ENCODE results near the gene DOK3. TPM values are rescaled to one million over a fixed set of nuclear protein-coding genes. Genes with fewer than 3 reads are reported as not detected.

The DOK3 gene
- polyA plus RNA-seq, 3 donors from 2014 or later: 0.48 to 1.3 TPM; not detected in 1

GRCh38 chr5:177462021-177462670 lies 47.5 kb downstream of the DOK3 start:
- Mint-ChIP-seq H3K4me3 (no peak overlapping the region), H3K27me3 (ENCODE audit: low read depth in 3 of 3) (peaks cover 0 to 2% (median 0%) of the 10 kb centered on the region in 3 donors), H3K27ac (no peak overlapping the region)

DNA sequence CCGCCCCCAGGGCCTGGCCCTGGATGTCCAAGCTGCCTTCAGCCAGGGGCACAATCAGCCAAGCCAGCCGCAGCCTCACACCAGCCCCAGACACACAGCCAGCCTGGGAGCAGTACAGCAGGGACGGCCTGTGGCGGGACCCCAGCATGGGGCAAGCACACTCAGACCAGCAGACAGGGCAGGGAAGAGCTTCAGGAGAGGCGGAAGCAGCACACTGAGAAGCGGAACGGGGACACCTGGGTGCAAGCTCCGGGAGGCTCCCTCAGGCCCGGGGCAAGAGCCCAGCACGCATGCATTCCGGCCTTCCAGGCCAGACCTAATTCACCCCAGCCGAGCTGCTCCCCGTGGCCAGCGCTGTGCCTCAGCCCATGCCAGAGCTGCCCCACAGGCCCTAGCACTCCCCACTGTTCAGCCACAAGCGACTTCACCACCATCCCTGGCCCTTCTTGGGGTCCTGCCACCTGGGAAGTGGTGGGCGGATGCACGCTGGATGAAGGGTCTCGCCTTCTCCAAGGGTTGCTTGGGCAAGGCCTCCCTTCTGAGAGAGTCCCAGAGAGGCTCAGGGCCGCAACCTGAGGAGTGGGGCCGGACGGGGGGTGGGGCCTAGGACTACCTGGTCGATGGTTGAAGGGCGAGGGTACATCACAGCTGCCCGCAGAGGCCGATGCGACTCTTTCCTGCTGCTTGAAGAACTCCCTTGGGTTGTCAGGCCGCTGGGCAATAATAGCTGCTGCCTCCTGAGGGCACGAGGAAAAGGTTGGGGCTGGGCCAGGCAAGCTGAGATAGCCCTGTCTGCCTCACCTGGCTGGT lies 49.6 kb downstream of the DOK3 start:
- Mint-ChIP-seq H3K27ac (peak overlapping the region in 2 of 6 donors; percentile 26 to 58), H3K36me3 (no peaks in the 10 kb centered on the region), H3K27me3 (ENCODE audit: low read depth in 3 of 3) (peaks cover 0 to 4% (median under 1%) of the 10 kb centered on the region in 3 donors), H3K4me3 (no peak overlapping the region), H3K9me3 (no peaks in the 10 kb centered on the region), H3K4me1 (peaks cover 7 to 9% of the 10 kb centered on the region in 2 donors)
- no peak for DNase-seq

More at GRCh38 chr5:177462021-177462670, 47.5 kb downstream of the DOK3 start:
- Mint-ChIP-seq H3K36me3 (no peaks in the 10 kb centered on the region), H3K4me1 (peaks cover 0 to 3% of the 10 kb centered on the region in 2 donors), H3K9me3 (no peaks in the 10 kb centered on the region)
- no peak for DNase-seq

DNA sequence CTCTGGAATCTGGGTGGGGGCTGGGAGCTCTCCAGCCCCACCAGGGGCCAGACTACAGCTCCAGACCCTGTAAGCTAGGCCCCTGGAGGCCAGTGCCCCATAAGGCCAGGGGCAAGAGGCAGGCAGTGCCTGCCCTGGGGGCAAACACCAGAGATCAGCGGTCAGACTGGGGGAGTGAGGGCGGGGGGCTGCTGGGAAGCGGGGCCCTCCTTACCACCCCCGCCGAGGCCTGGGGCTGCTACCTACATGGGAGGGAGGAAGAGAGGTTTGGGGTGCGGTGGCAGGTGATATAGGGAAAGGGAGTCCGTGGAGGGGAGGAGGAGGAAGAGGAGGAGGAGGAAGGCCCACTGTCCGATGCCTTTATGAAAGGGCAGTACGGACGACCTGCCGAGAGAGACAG lies 50.3 kb downstream of the DOK3 start:
- no peak overlapping the region for H3K27ac Mint-ChIP-seq
- no peaks in the 10 kb centered on the region for H3K36me3 Mint-ChIP-seq
- peaks cover 7 to 9% of the 10 kb centered on the region in 2 donors for H3K4me1 Mint-ChIP-seq
- no peaks in the 10 kb centered on the region for H3K9me3 Mint-ChIP-seq
- no peak for DNase-seq
- peaks cover 0 to 8% (median 2%) of the 10 kb centered on the region in 3 donors for H3K27me3 Mint-ChIP-seq (ENCODE audit: low read depth in 3 of 3)
- no peak overlapping the region for H3K4me3 Mint-ChIP-seq

- peaks cover under 1 to 12% (median 6%) of the 10 kb centered on the region in 3 donors for H3K27me3 Mint-ChIP-seq (ENCODE audit: low read depth in 3 of 3)
- H3K27ac Mint-ChIP-seq: no peak overlapping the region
- H3K4me1 Mint-ChIP-seq: peaks cover 8 to 11% of the 10 kb centered on the region in 2 donors
- no peaks in the 10 kb centered on the region for H3K9me3 Mint-ChIP-seq
- DNase-seq: no peak
- H3K4me3 Mint-ChIP-seq: no peak overlapping the region
- H3K36me3 Mint-ChIP-seq: no peaks in the 10 kb centered on the region
Observed at GRCh38 chr5:177458912-177459350, 50.7 kb downstream of the DOK3 start.

DNA sequence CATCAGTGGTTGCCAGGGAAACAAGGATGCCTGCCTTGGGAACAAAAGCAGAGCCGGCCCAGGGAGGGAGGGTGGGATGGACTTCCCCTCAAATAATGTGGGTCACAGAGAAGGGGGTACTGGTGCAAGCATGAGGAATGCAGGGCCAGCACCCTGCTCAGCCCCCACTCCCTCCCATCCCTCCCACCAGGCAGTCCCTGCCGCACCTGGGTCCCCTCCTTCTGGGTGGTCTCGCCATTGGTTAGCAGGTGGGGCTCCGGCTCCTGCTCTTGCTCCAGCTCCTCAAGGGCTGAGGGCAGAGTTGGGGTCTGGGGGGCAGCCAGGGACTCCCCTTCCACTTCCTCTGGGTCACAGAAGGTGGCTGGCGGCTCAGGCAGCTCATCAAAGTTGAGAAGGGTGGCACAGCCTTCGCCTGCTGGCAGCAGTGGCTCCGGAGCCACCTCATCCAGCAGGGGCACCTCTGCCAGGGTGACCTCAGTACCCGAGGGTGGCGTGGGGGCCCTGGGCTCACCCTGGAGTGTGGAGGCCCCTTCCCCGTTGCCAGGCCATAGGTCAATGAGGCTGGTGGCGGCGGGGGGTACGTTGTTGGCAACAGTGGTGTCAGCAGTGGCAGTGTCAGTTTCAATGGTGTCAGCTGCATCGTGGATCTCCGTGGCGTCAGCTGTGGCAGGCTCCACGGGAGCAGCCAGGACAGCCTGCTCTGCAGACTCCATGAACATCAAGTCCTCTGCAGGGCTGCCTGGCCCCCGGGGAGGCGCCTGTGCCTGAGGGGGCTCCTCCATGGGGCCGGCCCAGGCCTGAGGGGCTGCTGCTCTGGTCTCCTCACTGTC lies 51.6 kb downstream of the DOK3 start:
- Mint-ChIP-seq H3K27me3 (ENCODE audit: low read depth in 3 of 3) (peaks cover 4 to 18% (median 13%) of the 10 kb centered on the region in 3 donors), H3K4me3 (no peak overlapping the region), H3K27ac (peak overlapping the region in 1 of 6 donors; percentile 49)

DNA sequence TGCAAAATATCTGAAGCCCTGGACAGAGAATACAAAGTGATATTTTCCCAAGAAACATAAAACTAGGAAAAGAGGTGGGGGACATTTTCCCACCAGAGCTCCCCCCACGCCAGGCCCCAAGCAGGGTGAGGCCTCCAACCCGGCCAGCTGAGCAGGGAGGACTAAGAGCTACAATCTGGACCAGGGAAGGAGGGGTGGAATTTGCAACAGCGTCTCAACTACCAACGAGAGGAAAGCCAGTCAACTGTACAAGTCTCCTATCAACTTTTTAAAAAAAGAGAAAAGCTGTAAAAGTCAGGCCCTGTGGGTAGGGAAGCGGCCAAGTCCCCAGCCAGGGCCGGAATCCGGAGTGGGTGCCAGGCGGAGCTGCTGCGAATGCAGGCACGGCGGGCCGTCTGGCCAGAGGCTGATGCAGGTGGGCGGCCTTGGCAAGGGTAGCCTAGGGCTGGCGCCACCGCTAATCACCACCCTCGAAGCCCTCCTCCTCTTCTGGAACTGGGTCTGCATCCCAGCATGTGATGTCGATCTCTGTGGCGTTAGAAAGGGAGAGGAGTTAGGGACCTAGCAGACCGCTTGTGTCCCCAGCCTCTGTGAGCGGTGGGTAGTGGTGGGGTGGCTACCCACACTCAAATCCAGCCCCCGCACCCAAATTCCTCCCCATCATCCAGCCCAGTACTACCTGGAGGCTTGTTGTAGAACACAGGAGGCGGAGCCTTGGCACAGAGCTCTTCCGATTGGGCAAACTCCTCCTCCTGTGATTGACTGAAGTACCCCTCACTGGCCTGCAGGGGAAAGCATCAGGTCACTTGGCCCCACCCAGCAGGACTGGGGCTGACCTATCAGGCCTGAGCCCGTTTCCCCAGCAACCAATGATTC lies 52.4 kb downstream of the DOK3 start:
- Mint-ChIP-seq H3K36me3 (no peaks in the 10 kb centered on the region), H3K9me3 (no peaks in the 10 kb centered on the region), H3K4me1 (peaks cover 17 to 23% of the 10 kb centered on the region in 2 donors), H3K27ac (peak overlapping the region in 3 of 6 donors; percentile 49 to 66 (median 55)), H3K27me3 (ENCODE audit: low read depth in 3 of 3) (peaks cover 5 to 24% (median 18%) of the 10 kb centered on the region in 3 donors), H3K4me3 (peak overlapping the region in 3 of 5 donors; percentile 44 to 51 (median 48))
- DNase-seq: peak; percentile 71 to 75 (median 71)

More for the DNA sequence above, 51.6 kb downstream of the DOK3 start:
- Mint-ChIP-seq H3K9me3 (no peaks in the 10 kb centered on the region), H3K36me3 (no peaks in the 10 kb centered on the region), H3K4me1 (peaks cover 13 to 19% of the 10 kb centered on the region in 2 donors)
- no peak for DNase-seq

DNA sequence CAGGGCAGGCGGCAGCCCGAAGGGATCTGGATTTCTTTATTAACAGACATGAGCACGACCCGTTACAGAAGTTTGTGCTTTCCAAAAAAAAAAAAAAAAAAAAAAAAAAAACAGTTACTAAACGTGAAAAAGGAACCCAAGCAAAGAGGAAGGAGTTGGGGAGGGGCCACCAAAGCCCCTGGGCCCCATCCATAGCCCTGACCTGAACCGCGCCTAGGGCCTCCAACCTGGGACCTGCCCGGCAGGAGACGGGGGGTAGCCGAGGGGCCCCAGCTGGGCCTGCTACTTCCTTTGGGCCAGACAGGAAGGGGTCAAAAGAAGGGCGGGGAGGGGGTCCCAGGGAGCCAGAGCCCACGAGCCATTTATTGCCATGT lies 53.0 kb downstream of the DOK3 start:
- H3K27me3 Mint-ChIP-seq (ENCODE audit: low read depth in 3 of 3): peaks cover 9 to 28% (median 23%) of the 10 kb centered on the region in 3 donors
- peak overlapping the region; percentile 46 to 95 (median 91) for H3K27ac Mint-ChIP-seq
- peaks cover 17 to 28% of the 10 kb centered on the region in 2 donors for H3K4me1 Mint-ChIP-seq
- H3K36me3 Mint-ChIP-seq: no peaks in the 10 kb centered on the region
- no peak for DNase-seq
- no peaks in the 10 kb centered on the region for H3K9me3 Mint-ChIP-seq
- H3K4me3 Mint-ChIP-seq: peak overlapping the region in 4 of 5 donors; percentile 83 to 92 (median 88)

DNA sequence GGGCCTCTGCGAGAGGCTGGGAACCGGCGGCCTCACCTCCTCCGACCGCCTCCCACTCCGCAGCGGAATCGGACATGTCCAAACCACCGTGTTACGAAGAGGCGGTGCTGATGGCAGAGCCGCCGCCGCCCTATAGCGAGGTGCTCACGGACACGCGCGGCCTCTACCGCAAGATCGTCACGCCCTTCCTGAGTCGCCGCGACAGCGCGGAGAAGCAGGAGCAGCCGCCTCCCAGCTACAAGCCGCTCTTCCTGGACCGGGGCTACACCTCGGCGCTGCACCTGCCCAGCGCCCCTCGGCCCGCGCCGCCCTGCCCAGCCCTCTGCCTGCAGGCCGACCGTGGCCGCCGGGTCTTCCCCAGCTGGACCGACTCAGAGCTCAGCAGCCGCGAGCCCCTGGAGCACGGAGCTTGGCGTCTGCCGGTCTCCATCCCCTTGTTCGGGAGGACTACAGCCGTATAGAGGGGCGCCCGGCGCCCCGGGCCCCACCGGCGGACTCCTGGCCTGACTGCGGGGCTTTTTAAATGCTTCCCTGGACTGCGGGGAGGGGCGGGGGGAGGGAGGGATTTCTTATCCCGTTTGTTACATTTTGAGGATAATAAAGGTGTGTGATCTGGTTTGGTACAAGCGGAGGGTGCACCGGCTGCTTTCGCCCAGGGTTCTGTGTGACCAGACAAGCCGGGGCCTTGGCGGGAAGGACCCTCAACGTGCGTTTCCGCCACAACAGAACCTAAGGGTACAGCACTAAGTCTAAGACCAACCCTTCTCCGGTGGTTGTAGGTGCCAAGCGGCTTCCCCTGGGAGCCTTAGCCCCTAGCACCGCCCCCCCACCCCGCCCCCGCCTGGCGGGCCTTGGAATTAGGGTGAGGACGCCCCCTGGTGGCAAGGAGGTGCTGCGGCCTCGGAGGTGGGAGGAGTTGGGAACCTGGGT lies 53.7 kb downstream of the DOK3 start:
- peak; percentile 85 to 88 (median 87) for DNase-seq
- peaks cover 17 to 28% of the 10 kb centered on the region in 2 donors for H3K4me1 Mint-ChIP-seq
- H3K27me3 Mint-ChIP-seq (ENCODE audit: low read depth in 3 of 3): peaks cover 9 to 29% (median 23%) of the 10 kb centered on the region in 3 donors
- H3K4me3 Mint-ChIP-seq: peak overlapping the region; percentile 83 to 92 (median 90)
- H3K36me3 Mint-ChIP-seq: no peaks in the 10 kb centered on the region
- no peaks in the 10 kb centered on the region for H3K9me3 Mint-ChIP-seq
- peak overlapping the region; percentile 81 to 97 (median 94) for H3K27ac Mint-ChIP-seq

DNA sequence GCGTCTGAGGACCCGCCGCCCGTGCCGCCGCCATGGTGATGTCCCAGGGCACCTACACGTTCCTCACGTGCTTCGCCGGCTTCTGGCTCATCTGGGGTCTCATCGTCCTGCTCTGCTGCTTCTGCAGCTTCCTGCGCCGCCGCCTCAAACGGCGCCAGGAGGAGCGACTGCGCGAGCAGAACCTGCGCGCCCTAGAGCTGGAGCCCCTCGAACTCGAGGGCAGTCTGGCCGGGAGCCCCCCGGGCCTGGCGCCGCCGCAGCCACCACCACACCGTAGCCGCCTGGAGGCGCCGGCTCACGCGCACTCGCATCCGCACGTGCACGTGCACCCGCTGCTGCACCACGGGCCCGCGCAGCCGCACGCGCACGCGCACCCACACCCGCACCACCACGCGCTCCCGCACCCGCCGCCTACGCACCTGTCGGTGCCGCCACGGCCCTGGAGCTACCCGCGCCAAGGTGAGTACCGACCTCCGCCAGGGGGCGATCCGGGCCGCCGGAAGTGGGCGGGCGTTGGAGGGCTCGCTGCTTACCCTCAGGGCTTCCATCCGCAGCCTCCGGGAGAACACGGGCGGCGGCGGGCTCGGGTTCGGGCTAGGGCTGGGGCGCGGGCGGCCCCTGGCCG lies 54.5 kb downstream of the DOK3 start:
- DNase-seq: peak; percentile 89 to 90 (median 90)
- H3K27me3 Mint-ChIP-seq (ENCODE audit: low read depth in 3 of 3): peaks cover 9 to 31% (median 23%) of the 10 kb centered on the region in 3 donors
- H3K4me1 Mint-ChIP-seq: peaks cover 17 to 28% of the 10 kb centered on the region in 2 donors
- H3K4me3 Mint-ChIP-seq: peak overlapping the region; percentile 71 to 91 (median 83)
- H3K36me3 Mint-ChIP-seq: no peaks in the 10 kb centered on the region
- peak overlapping the region; percentile 55 to 95 (median 66) for H3K27ac Mint-ChIP-seq
- H3K9me3 Mint-ChIP-seq: no peaks in the 10 kb centered on the region

GRCh38 chr5:177454397-177455035 lies 55.1 kb downstream of the DOK3 start:
- Mint-ChIP-seq H3K36me3 (no peaks in the 10 kb centered on the region), H3K27me3 (ENCODE audit: low read depth in 3 of 3) (peaks cover 9 to 33% (median 23%) of the 10 kb centered on the region in 3 donors), H3K4me3 (peak overlapping the region; percentile 70 to 86 (median 75)), H3K27ac (peak overlapping the region in 3 of 6 donors; percentile 55 to 95 (median 90)), H3K4me1 (peaks cover 17 to 28% of the 10 kb centered on the region in 2 donors), H3K9me3 (no peaks in the 10 kb centered on the region)
- DNase-seq: peak; percentile 94 to 95 (median 94)

DNA sequence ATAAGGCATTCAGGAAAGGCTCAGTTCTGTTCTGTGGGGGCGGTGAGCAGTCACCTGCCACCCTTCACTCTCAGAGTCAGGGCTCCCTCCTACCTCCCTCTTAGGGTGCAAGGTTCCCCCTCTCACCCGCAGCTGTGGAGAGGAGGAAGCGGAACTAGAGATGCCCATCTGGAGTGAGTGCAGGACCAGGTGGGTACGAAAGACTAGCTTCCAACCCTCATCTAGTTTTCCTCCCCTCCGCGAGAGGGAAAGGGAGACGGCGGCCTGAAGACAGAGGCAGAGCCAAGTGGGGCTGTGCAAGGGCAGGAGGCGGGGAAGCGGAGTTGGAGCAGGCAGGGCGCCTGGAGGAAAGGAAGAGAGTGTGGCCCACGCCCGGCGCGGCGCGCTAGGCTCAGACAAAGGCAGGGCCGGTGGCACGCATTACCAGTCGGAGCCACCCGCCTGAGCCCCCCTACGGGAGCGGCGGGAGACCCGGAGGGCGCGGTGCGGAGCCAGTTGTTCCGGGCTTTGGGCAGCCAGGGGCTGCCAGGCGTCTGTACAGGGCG lies 55.7 kb downstream of the DOK3 start:
- peaks cover 17 to 28% of the 10 kb centered on the region in 2 donors for H3K4me1 Mint-ChIP-seq
- no peaks in the 10 kb centered on the region for H3K36me3 Mint-ChIP-seq
- DNase-seq: no peak
- peaks cover 9 to 33% (median 23%) of the 10 kb centered on the region in 3 donors for H3K27me3 Mint-ChIP-seq (ENCODE audit: low read depth in 3 of 3)
- H3K4me3 Mint-ChIP-seq: peak overlapping the region; percentile 67 to 76 (median 71)
- peak overlapping the region; percentile 57 to 90 (median 84) for H3K27ac Mint-ChIP-seq
- H3K9me3 Mint-ChIP-seq: no peaks in the 10 kb centered on the region

Measured in immature natural killer cell (primary cell).